Spleen (tissue), 11 donors: ENCODE measurements around the gene REV3L. TPM values are rescaled to one million over a fixed set of nuclear protein-coding genes. Genes with fewer than 3 reads are reported as not detected.
"Not testable (repeated sequence)": the region's sequence is repeated elsewhere in the genome, so short reads cannot be mapped to it uniquely, and the experiment has no call there.

Experiments used
- DNase-seq: peaks from one replicate; pipeline ENCODE4 v3.0.0-alpha.2; 2020
- H3K27ac ChIP-seq, 8 donors: fragments of 200-600 bp; sonication (generic) in 7 of 8; 1 replicate in 4 of 8; 2 replicates in 4 of 8; pipeline versions ENCODE4 v1.5.0 to v1.8.0; 2016 to 2021; ENCODE audit warnings: inconsistent platforms in 4 of 8, mild to moderate bottlenecking in 4 of 8, moderate library complexity in 1 of 8
- H3K27me3 ChIP-seq, 7 donors: fragments of 200-600 bp; sonication (generic) in 6 of 7; replicated peaks in 1 of 7; 1 replicate in 4 of 7; 2 replicates in 3 of 7; pipeline versions ENCODE4 v1.5.0 to v1.8.0; 2016 to 2021; ENCODE audit warnings: inconsistent platforms in 3 of 7, mild to moderate bottlenecking in 1 of 7
- H3K36me3 ChIP-seq, 6 donors: fragments of 200-600 bp; sonication (generic) in 5 of 6; 1 replicate in 4 of 6; 2 replicates in 2 of 6; pipeline versions ENCODE4 v1.5.0 to v1.8.0; 2016 to 2021; ENCODE audit warnings: inconsistent platforms in 2 of 6
- H3K4me1 ChIP-seq, 6 donors: fragments of 200-600 bp; sonication (generic) in 5 of 6; 1 replicate in 3 of 6; 2 replicates in 3 of 6; pipeline versions ENCODE4 v1.5.0 to v1.8.0; 2016 to 2021; ENCODE audit warnings: inconsistent platforms in 3 of 6
- H3K4me3 ChIP-seq, 8 donors: fragments of 200-600 bp; sonication (generic) in 7 of 8; 1 replicate in 4 of 8; 2 replicates in 4 of 8; pipeline versions ENCODE4 v1.5.0 to v1.8.0; 2016 to 2021; ENCODE audit warnings: inconsistent platforms in 4 of 8, mild to moderate bottlenecking in 4 of 8, moderate library complexity in 2 of 8
- H3K9me3 ChIP-seq, 8 donors: fragments of 200-600 bp; sonication (generic) in 7 of 8; 1 replicate in 4 of 8; 2 replicates in 4 of 8; pipeline versions ENCODE4 v1.5.0 to v1.8.0; 2016 to 2021; ENCODE audit warnings: inconsistent platforms in 4 of 8
- POLR2A ChIP-seq, 3 donors: fragments of 450-650 bp; IDR thresholded peaks; one replicate each; pipeline ENCODE4 v1.5.1; 2017; ENCODE audit warnings: antibody characterized with exemption in 3 of 3, mild to moderate bottlenecking in 1 of 3
- POLR2AphosphoS5 ChIP-seq, 3 donors: sonication (generic); formaldehyde crosslinking; IDR thresholded peaks; one replicate each; pipeline ENCODE4 v1.5.1; 2017; ENCODE audit warnings: antibody characterized with exemption in 3 of 3
- whole genome bisulfite sequencing, 5 donors: extraction: QIAGEN DNeasy Blood & Tissue Kit in 3 of 5; methylation state at CpG; one replicate each; pipeline versions ENCODE4 v1.1.5 to v1.1.7; 2013 to 2018; 5-methylcytosine and 5-hydroxymethylcytosine counted together
- intact Hi-C: fragments of 100-400 bp; cut with DNase I; formaldehyde crosslinking; loops from one replicate; pipeline ENCODE4 v1.15.0; 2023; ENCODE audit warnings: low total_unique reads
- polyA plus RNA-seq, 3 donors: library from polyadenylated mRNA; stranded (reverse); fragments of 200-250 nt; gene quantifications; one replicate each; pipeline ENCODE4 v1.2.1, GENCODE V29; 2013
- total RNA-seq, 7 donors: library from RNA; depleted of rRNA in 3 of 7; stranded (reverse); fragments of >200 nt in 3 of 7; fragmentation: NEBNext Ultra II Directional in 4 of 7; extraction: Animal tissue kit (Norgen Biotek cat#: 25700) in 4 of 7; gene quantifications; one replicate each; pipeline versions ENCODE4 v1.1.0 to v1.2.1, GENCODE V29; 2016 to 2021
- TF ChIP-seq, protein P1 (sequence below), 11 experiments: fragments of 200-600 bp in 7 of 11; fragments of 450-650 bp in 4 of 11; sonication (generic) in 4 of 11; IDR thresholded peaks in 8 of 11; conservative IDR thresholded peaks in 3 of 11; 1 replicate in 7 of 11; 2 replicates in 4 of 11; pipeline versions ENCODE4 v1.4.0 to v1.8.0; 2016 to 2021; ENCODE audit warnings: antibody characterized with exemption in 11 of 11, inconsistent platforms in 4 of 11, mild to moderate bottlenecking in 1 of 11
- donor health status: healthy with polysubstance abuse.
- donor health status: DM: no; HTN: no; CAD: no; lungs with moderate emphysema.
- donor health status: DM: no; HTN: no; CAD: no.
- donor health status: Bipolar disorder and iron deficiency.
- donor health status: healthy.
- donor health status: DM: no; HTN: no; CAD: no.
- donor health status: DM: yes; HTN: yes; CAD: no.

REV3L gene
- total and polyA plus RNA-seq, 10 donors: 7.7 to 60.9 (median 29.8) TPM

DNA sequence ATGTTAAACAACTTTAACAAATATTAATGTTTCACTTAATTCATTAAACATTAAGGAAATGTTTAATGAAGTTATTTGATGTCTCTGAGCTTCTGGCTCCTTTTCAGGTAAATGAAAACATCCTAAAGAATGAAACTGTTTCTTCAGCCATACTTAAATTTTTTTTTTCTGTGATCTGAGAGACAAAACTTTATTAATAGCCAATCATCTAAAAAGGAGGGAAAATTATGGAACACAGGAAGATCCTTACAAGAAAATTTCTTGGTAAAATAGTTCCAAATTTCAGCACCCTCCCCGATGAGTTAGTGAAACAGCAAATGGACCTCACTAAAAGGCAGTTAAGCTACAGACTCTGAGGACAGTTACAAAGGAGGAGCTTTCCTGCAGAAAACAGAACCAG lies 185.2 kb downstream of the REV3L start:
- TF ChIP-seq POLR2AphosphoS5 (IDR thresholded peaks at IDR 0.05): no peak
- TF ChIP-seq, protein P1, sequence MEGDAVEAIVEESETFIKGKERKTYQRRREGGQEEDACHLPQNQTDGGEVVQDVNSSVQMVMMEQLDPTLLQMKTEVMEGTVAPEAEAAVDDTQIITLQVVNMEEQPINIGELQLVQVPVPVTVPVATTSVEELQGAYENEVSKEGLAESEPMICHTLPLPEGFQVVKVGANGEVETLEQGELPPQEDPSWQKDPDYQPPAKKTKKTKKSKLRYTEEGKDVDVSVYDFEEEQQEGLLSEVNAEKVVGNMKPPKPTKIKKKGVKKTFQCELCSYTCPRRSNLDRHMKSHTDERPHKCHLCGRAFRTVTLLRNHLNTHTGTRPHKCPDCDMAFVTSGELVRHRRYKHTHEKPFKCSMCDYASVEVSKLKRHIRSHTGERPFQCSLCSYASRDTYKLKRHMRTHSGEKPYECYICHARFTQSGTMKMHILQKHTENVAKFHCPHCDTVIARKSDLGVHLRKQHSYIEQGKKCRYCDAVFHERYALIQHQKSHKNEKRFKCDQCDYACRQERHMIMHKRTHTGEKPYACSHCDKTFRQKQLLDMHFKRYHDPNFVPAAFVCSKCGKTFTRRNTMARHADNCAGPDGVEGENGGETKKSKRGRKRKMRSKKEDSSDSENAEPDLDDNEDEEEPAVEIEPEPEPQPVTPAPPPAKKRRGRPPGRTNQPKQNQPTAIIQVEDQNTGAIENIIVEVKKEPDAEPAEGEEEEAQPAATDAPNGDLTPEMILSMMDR (IDR thresholded peaks at IDR 0.05 in 8 of 11, conservative IDR thresholded peaks at IDR 0.05 in 3 of 11): no peak
- TF ChIP-seq POLR2A (IDR thresholded peaks at IDR 0.05): no peak
- DNase-seq: no peak
- 92 to 100% (median 95%) methylated on average over 1 of the region's 1 CpG for WGBS, 5 donors

GRCh38 chr6:111294374-111294967 lies 188.5 kb downstream of the REV3L start:
- H3K9me3 ChIP-seq: no peaks in the 10 kb centered on the region
- H3K27ac ChIP-seq: no peak overlapping the region
- intact Hi-C loops: no loop called here
- H3K36me3 ChIP-seq: peaks cover 0 to 35% (median 6%) of the 10 kb centered on the region in 6 donors
- DNase-seq: no peak
- TF ChIP-seq POLR2AphosphoS5 (IDR thresholded peaks at IDR 0.05) (no peak), POLR2A (IDR thresholded peaks at IDR 0.05) (no peak)
- TF ChIP-seq, protein P1 (IDR thresholded peaks at IDR 0.05 in 8 of 11, conservative IDR thresholded peaks at IDR 0.05 in 3 of 11): no peak
- H3K4me3 ChIP-seq: no peak overlapping the region
- H3K4me1 ChIP-seq: peaks cover 0 to 6% (median 3%) of the 10 kb centered on the region in 6 donors
- H3K27me3 ChIP-seq: no peaks in the 10 kb centered on the region
- 84 to 88% (median 85%) methylated on average over 7 of the region's 7 CpGs for WGBS, 5 donors

More for the DNA sequence above, 185.2 kb downstream of the REV3L start:
- H3K27me3 ChIP-seq: no peaks in the 10 kb centered on the region
- intact Hi-C loops: no loop called here
- no peaks in the 10 kb centered on the region for H3K4me1 ChIP-seq
- H3K36me3 ChIP-seq: peaks cover 0 to 62% (median 17%) of the 10 kb centered on the region in 6 donors
- H3K9me3 ChIP-seq: peaks cover 0 to 22% (median 17%) of the 10 kb centered on the region in 8 donors
- no peak overlapping the region for H3K27ac ChIP-seq
- no peak overlapping the region for H3K4me3 ChIP-seq

GRCh38 chr6:111291336-111292259 lies 191.4 kb downstream of the REV3L start:
- intact Hi-C loops: no loop called here
- DNase-seq: no peak
- Histone ChIP-seq H3K27me3 (no peaks in the 10 kb centered on the region), H3K9me3 (no peaks in the 10 kb centered on the region), H3K36me3 (peaks cover 0 to 32% (median 0%) of the 10 kb centered on the region in 6 donors), H3K4me1 (peaks cover 0 to 6% (median 3%) of the 10 kb centered on the region in 6 donors), H3K4me3 (no peak overlapping the region), H3K27ac (no peak overlapping the region)
- 92 to 97% (median 95%) methylated on average over 5 of the region's 5 CpGs for WGBS, 5 donors
- TF ChIP-seq POLR2AphosphoS5 (IDR thresholded peaks at IDR 0.05) (no peak), POLR2A (IDR thresholded peaks at IDR 0.05) (no peak)
- TF ChIP-seq, protein P1 (IDR thresholded peaks at IDR 0.05 in 8 of 11, conservative IDR thresholded peaks at IDR 0.05 in 3 of 11): no peak

GRCh38 chr6:111290689-111291335 lies 192.2 kb downstream of the REV3L start:
- H3K27ac ChIP-seq, H3K27me3 ChIP-seq, H3K4me1 ChIP-seq, H3K9me3 ChIP-seq, H3K4me3 ChIP-seq, DNase-seq, intact Hi-C loops: not testable (repeated sequence)
- H3K36me3 ChIP-seq: peaks cover 0 to 24% (median under 1%) of the 10 kb centered on the region in 6 donors
- WGBS, 5 donors: 30 to 51% (median 41%) methylated on average over 5 of the region's 5 CpGs

DNA sequence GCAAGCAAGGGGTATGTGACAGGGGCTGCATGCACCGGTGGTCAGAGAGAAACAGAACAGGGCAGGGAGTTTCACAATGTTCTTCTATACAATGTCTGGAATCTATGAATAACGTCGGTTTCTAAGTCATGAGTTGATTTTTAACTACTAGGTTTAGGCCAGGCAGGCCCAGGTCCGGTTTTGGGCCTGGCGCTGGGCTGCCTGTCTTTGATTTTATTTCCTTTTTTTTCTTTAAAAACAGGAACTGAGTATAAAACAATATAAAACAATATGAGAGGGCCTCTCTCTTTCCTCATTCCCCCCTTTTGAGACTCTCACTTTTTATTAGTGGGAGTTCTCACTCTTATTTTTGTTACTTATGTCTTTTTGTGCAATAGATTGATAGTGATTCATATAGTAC lies 198.7 kb downstream of the REV3L start:
- peak overlapping the region in 4 of 8 donors; percentile 4 to 50 (median 25) for H3K27ac ChIP-seq
- H3K4me3 ChIP-seq, H3K27me3 ChIP-seq, H3K9me3 ChIP-seq, DNase-seq, intact Hi-C loops: not testable (repeated sequence)
- H3K4me1 ChIP-seq: peaks cover 0 to 16% (median 7%) of the 10 kb centered on the region in 6 donors
- H3K36me3 ChIP-seq: peaks cover 0 to 51% (median 12%) of the 10 kb centered on the region in 6 donors
- WGBS, 5 donors: 53 to 68% (median 59%) methylated on average over 5 of the region's 5 CpGs
